ENCODE data around the gene SAMM50. TPM values are rescaled to one million over a fixed set of nuclear protein-coding genes. Genes with fewer than 3 reads are reported as not detected.

The SAMM50 gene
- total and polyA plus RNA-seq, 2 donors (not counting 1 experiment from before 2014, with no cell fraction given): 32.9 to 45.7 TPM

- H3K4me3 ChIP-seq (replicated peaks in 1 of 4; ENCODE audit: control extremely low read depth in 1 of 4, insufficient read depth in 1 of 4, low read depth in 3 of 4, low read length in 4 of 4): no peak overlapping the region
- no peak for DNase-seq (ENCODE audit: low read depth in 2 of 2)
These were observed 44.1 kb downstream of the SAMM50 start for GRCh38 chr22:43999378-43999777.

DNA sequence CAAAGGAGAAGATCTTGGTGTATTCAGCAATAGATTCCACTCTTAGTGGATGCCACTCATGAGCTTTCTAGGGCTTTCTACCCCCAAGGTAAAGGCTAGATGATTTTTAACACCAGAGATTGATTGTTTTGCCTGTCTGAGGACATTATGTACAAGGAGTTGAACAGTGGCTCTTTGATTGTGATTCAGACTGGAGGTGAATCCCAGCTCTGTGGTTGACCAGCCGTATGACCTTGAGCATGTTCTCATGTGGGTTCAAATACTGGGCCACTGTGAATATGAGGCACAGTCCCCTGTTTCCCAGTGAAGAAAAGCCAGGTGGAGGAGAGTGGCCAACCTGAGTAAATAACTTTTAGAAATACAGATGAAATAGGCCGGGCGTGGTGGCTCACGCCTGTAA, 44.9 kb downstream of the SAMM50 start:
- TF ChIP-seq EZH2 (IDR thresholded peaks at IDR 0.05; ENCODE audit: low read length, missing control alignments) (no peak), CTCF (conservative IDR thresholded peaks at IDR 0.05 in 1 of 2, IDR thresholded peaks at IDR 0.05 in 1 of 2; ENCODE audit: low read depth in 1 of 2, low read length in 2 of 2) (no peak)
- Histone ChIP-seq H3K4me1 (ENCODE audit: control insufficient read depth, extremely low read depth, insufficient read depth, low read length) (no peaks in the 10 kb centered on the region), H3K9ac (ENCODE audit: insufficient read depth, low read length) (no peak overlapping the region), H3K36me3 (ENCODE audit: control insufficient read depth, insufficient read depth, low read length) (peaks cover 7% of the 10 kb centered on the region), H3K27ac (ENCODE audit: insufficient read depth, low read length) (no peak overlapping the region), H3K79me2 (ENCODE audit: control insufficient read depth, insufficient read depth, low read length) (no peaks in the 10 kb centered on the region), H3K27me3 (ENCODE audit: control insufficient read depth, insufficient read depth, low read length) (no peaks in the 10 kb centered on the region), H4K20me1 (ENCODE audit: control insufficient read depth, extremely low read depth, insufficient read depth, low read length) (no peaks in the 10 kb centered on the region), H3K9me3 (ENCODE audit: control insufficient read depth, insufficient read depth, low read depth, low read length) (no peaks in the 10 kb centered on the region), H3K4me2 (ENCODE audit: extremely low read depth, insufficient read depth, low read length) (no peak overlapping the region), H2AFZ (ENCODE audit: low read length) (no peak overlapping the region), H3K4me3 (replicated peaks in 1 of 4; ENCODE audit: control extremely low read depth in 1 of 4, insufficient read depth in 1 of 4, low read depth in 3 of 4, low read length in 4 of 4) (no peak overlapping the region)
- no peak for DNase-seq (ENCODE audit: low read depth in 2 of 2)

More at GRCh38 chr22:43999378-43999777, 44.1 kb downstream of the SAMM50 start:
- Histone ChIP-seq H3K36me3 (ENCODE audit: control insufficient read depth, insufficient read depth, low read length) (peaks cover 7% of the 10 kb centered on the region), H3K9me3 (ENCODE audit: control insufficient read depth, insufficient read depth, low read depth, low read length) (no peaks in the 10 kb centered on the region), H3K4me1 (ENCODE audit: control insufficient read depth, extremely low read depth, insufficient read depth, low read length) (no peaks in the 10 kb centered on the region), H3K9ac (ENCODE audit: insufficient read depth, low read length) (no peak overlapping the region), H3K27me3 (ENCODE audit: control insufficient read depth, insufficient read depth, low read length) (no peaks in the 10 kb centered on the region), H3K79me2 (ENCODE audit: control insufficient read depth, insufficient read depth, low read length) (no peaks in the 10 kb centered on the region), H3K27ac (ENCODE audit: insufficient read depth, low read length) (no peak overlapping the region), H2AFZ (ENCODE audit: low read length) (no peak overlapping the region), H3K4me2 (ENCODE audit: extremely low read depth, insufficient read depth, low read length) (no peak overlapping the region), H4K20me1 (ENCODE audit: control insufficient read depth, extremely low read depth, insufficient read depth, low read length) (no peaks in the 10 kb centered on the region)
- TF ChIP-seq EZH2 (IDR thresholded peaks at IDR 0.05; ENCODE audit: low read length, missing control alignments): no peak
- TF ChIP-seq CTCF (conservative IDR thresholded peaks at IDR 0.05 in 1 of 2, IDR thresholded peaks at IDR 0.05 in 1 of 2; ENCODE audit: low read depth in 1 of 2, low read length in 2 of 2): no peak

DNA sequence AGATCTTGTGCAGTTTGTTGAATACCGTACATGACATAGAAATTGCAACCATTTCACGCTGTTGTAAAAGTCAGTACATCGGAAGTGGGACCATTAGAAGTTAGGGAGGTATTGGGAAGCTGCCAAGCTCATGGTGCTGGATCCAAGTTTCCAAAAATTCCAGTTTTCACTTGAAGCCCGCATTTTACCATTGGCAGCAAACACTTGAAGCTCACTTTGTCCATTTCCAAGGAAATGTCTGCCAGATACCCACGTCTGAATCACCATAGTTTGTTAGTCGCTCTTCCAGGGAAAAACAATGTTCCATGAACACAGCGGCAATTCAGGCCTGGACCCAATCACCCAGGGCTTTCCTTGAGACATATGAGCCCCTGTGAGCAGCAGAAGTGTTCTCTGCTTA, 46.3 kb downstream of the SAMM50 start:
- no peaks in the 10 kb centered on the region for H3K27me3 ChIP-seq (ENCODE audit: control insufficient read depth, insufficient read depth, low read length)
- H3K9ac ChIP-seq (ENCODE audit: insufficient read depth, low read length): no peak overlapping the region
- TF ChIP-seq CTCF (conservative IDR thresholded peaks at IDR 0.05 in 1 of 2, IDR thresholded peaks at IDR 0.05 in 1 of 2; ENCODE audit: low read depth in 1 of 2, low read length in 2 of 2): no peak
- TF ChIP-seq EZH2 (IDR thresholded peaks at IDR 0.05; ENCODE audit: low read length, missing control alignments): no peak
- H2AFZ ChIP-seq (ENCODE audit: low read length): no peak overlapping the region
- H3K4me3 ChIP-seq (replicated peaks in 1 of 4; ENCODE audit: control extremely low read depth in 1 of 4, insufficient read depth in 1 of 4, low read depth in 3 of 4, low read length in 4 of 4): no peak overlapping the region
- no peaks in the 10 kb centered on the region for H3K4me1 ChIP-seq (ENCODE audit: control insufficient read depth, extremely low read depth, insufficient read depth, low read length)
- no peak overlapping the region for H3K4me2 ChIP-seq (ENCODE audit: extremely low read depth, insufficient read depth, low read length)
- no peak for DNase-seq (ENCODE audit: low read depth in 2 of 2)
- H3K36me3 ChIP-seq (ENCODE audit: control insufficient read depth, insufficient read depth, low read length): peaks cover 4% of the 10 kb centered on the region
- H3K9me3 ChIP-seq (ENCODE audit: control insufficient read depth, insufficient read depth, low read depth, low read length): no peaks in the 10 kb centered on the region
- H3K79me2 ChIP-seq (ENCODE audit: control insufficient read depth, insufficient read depth, low read length): no peaks in the 10 kb centered on the region
- H3K27ac ChIP-seq (ENCODE audit: insufficient read depth, low read length): no peak overlapping the region
- H4K20me1 ChIP-seq (ENCODE audit: control insufficient read depth, extremely low read depth, insufficient read depth, low read length): no peaks in the 10 kb centered on the region
